ENCODE measurements around the gene RECK.
A peak's percentile ranks its signal among the peaks of the same experiment; 100 is the strongest.

Gene RECK

DNA sequence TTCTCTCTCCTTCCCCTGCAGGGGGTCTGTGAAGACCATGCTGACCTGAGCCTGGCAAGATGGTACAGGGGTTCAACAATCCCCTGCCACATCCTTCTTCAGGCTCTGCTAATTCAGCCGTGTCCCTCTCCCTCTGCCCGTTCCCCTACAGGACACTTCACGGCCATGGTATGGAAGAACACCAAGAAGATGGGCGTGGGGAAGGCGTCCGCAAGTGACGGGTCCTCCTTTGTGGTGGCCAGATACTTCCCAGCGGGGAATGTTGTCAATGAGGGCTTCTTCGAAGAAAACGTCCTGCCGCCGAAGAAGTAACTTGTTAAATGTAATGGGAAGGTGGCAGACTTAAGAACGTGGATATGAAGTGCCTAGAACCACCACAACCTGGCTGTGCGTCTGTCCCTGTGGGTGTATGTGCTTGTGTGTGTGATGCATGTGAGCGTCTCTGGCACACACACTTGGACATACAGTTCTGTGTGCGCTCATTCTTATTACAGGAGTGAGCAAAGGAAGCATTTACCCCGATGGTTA is 125.6 kb downstream of the RECK start:
- no peak for DNase-seq

DNA sequence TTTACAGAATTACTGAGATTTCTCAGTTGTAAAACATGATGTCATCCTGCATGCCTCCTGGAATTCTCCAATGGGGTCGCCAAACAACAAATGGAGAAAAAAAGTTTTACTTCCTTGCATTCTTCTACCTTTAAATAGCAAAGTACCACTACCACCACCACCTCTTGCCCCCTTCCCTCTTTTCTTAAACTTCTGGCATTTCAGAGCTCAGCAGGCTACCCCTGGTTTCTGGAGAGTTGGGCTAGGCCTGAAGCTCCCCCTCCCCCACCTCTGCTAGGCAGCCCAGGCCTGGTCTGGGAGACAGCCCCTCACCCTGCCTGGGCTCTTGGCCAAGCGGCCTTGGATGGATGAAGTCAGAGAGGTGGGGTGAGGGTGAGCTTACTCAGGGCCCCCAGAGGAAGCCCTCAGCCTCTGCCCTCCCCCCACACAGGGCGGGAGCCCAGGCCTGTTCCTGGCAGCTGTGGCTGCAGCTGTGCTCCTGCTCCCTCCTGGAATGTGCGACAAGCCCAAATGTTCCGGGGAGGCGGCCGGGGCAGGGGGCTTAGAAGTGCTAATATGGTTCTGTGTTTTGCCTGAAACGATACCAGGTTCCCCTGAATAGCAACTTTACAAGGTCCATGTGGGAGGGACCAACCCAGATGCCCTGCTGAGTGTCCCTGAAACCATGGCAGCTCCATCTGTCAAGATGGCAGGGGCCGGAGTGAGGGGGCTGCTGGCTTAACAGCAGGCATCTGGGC is 126.5 kb downstream of the RECK start:
- no peak for DNase-seq

DNA sequence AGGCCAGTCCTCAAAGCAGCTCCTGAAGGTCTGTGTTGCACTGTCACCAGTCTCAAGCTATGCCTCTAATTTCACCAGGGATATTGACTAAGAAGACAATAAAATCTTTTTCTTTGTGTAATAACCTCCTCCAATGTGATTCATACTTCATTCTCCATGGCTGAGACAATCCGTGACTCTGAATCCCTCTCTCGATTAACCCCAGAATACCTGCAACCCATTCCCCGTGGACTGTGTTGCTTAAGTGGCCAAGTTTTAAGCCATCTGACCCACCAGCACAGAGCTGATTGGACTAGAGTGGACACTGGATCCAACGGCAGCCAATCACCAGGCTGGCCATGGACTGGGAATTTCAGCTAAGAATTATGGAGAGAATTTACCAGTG is 127.1 kb downstream of the RECK start:
- no peak for DNase-seq

- no peak for DNase-seq
These were observed 127.7 kb downstream of the RECK start for GRCh38 chr9:36164372-36164771.

GRCh38 chr9:36164989-36165388 is 128.3 kb downstream of the RECK start:
- no peak for DNase-seq

- DNase-seq = no peak
These were observed 129.1 kb downstream of the RECK start for GRCh38 chr9:36165826-36166167.

GRCh38 chr9:36166168-36166927 is 129.6 kb downstream of the RECK start:
- DNase-seq = peak; percentile 84 to 85

GRCh38 chr9:36169166-36169565 is 132.5 kb downstream of the RECK start, which contains the start of gene CCIN:
Gene CCIN, plus strand, starts transcription at chr9:36169388. Its CDS starts 115 bp downstream, at chr9:36169503.
- DNase-seq = no peak

- DNase-seq = no peak
These were observed 133.0 kb downstream of the RECK start for GRCh38 chr9:36169708-36170107.

GRCh38 chr9:36170531-36170930 is 133.8 kb downstream of the RECK start:
- no peak for DNase-seq

- no peak for DNase-seq
These were observed 137.1 kb downstream of the RECK start for GRCh38 chr9:36173861-36174260.
